HAP-1 (cell line): Measurements from ENCODE around the gene TEKT3.

Experiments used
- DNase-seq, 2 experiments: peaks; one replicate each; pipeline ENCODE4 v3.0.0-alpha.2; 2016 to 2020; ENCODE audit warnings: low spot score in 2 of 2
- H3K27me3 ChIP-seq: fragments of 250-450 bp; sonication (Bioruptor Pico); 2 replicates; pipeline ENCODE4 v1.5.1; 2020; ENCODE audit warnings: low read depth, mild to moderate bottlenecking, moderate library complexity
- H3K36me3 ChIP-seq: fragments of 250-450 bp; sonication (Bioruptor Pico); replicated peaks from 2 replicates; pipeline ENCODE4 v1.5.1; 2020; ENCODE audit warnings: mild to moderate bottlenecking
- H3K4me1 ChIP-seq: fragments of 250-450 bp; sonication (Bioruptor Pico); 2 replicates; pipeline ENCODE4 v1.5.1; 2020; ENCODE audit warnings: mild to moderate bottlenecking
- H3K4me3 ChIP-seq: fragments of 250-450 bp; sonication (Bioruptor Pico); 2 replicates; pipeline ENCODE4 v1.5.1; 2020; ENCODE audit warnings: mild to moderate bottlenecking, moderate library complexity
- H3K9me3 ChIP-seq: fragments of 250-450 bp; sonication (Bioruptor Pico); 2 replicates; pipeline ENCODE4 v1.5.1; 2020; ENCODE audit warnings: mild to moderate bottlenecking, moderate library complexity
- in situ Hi-C: fragments of 300-500 bp; cut with MboI; formaldehyde crosslinking; loops from 3 replicates; pipeline ENCODE4 v1.14.3; 2020; ENCODE audit warnings: low sequenced_read_pairs, inconsistent platforms, mixed read lengths

The TEKT3 gene

GRCh38 chr17:15341385-15341849 lies at the start of gene TEKT3:
TEKT3 (minus strand) TSS chr17:15341597; CDS start chr17:15331585, 10,012 bp downstream.
- no peaks in the 10 kb centered on the region for H3K36me3 ChIP-seq
- H3K4me3 ChIP-seq, result no peak within 1 kb of the TSS
- no peaks in the 10 kb centered on the region for H3K9me3 ChIP-seq
- H3K4me1 ChIP-seq, result no peaks in the 10 kb centered on the region
- in situ Hi-C loops, result no loop called here
- no peak for DNase-seq
- peaks cover 7% of the 10 kb centered on the region for H3K27me3 ChIP-seq

DNA sequence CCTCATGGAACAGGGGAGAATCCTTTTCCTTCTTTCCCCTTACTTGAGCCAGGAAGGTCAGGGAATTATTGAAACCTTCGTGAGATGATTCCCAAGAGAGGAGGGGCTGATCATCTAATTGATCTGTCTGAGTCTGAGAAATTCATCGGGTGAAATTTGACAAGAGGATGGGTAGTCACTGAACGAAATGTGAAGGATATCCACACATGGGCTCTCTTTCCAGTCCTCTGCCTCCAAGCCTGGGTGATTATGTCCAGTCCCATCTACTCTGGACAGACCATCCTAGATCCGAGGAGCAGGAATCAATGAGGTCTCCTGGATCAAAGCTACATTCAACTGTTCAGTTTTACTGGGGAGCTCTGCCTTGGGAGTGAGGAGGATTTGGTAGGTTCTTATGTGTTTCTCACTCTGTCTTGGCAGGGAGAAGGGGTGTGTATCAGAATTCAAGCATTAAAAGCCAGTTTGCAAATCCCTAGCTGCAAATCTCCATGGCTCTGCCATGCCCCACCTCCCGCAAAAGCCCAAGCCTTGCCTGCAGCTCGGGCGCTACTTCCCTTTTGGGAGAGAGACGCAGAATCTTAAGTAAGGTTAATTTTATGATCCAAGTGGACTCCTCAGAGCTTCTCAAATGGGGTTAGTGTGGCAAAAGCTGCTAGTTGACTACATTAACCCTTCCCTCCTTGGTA lies 47.1 kb upstream of the TEKT3 start:
- in situ Hi-C loops, result no loop called here
- DNase-seq, result no peak
- peaks cover 4% of the 10 kb centered on the region; the same call in 1 of the 2 replicates for H3K27me3 ChIP-seq
- H3K36me3 ChIP-seq, result no peaks in the 10 kb centered on the region
- H3K4me3 ChIP-seq, result no peak overlapping the region
- no peaks in the 10 kb centered on the region for H3K4me1 ChIP-seq
- 0 out of 2 replicates have a peak, but pooled peaks cover 3% of the 10 kb centered on the region for H3K9me3 ChIP-seq

DNA sequence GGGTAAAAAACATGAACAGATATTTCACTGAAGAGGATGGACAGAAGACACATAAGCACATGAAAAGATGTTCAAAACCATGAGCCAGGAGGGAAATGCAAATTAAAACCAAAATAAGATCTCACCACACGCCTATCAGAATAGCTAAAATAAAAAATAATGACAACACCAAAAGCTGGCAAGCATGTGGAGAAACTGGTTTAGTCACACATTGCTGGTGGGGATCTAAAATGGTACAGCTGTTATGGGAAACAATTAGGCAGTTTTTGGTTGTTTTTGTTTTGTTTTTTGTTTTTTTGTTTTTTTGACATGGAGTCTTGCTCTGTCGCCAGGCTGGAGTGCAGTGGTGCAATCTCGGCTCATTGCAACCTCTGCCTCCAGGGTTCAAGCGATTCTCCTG lies 44.7 kb upstream of the TEKT3 start:
- Histone ChIP-seq H3K4me1 (no peaks in the 10 kb centered on the region), H3K4me3 (no peak overlapping the region), H3K9me3 (0 out of 2 replicates have a peak, but pooled peaks cover 3% of the 10 kb centered on the region), H3K27me3 (peaks cover 4% of the 10 kb centered on the region; the same call in 1 of the 2 replicates), H3K36me3 (no peaks in the 10 kb centered on the region)
- no peak for DNase-seq
- in situ Hi-C loops, result no loop called here

GRCh38 chr17:15385305-15385704 lies 43.9 kb upstream of the TEKT3 start:
- in situ Hi-C loops, result no loop called here
- no peak for DNase-seq
- Histone ChIP-seq H3K4me1 (no peaks in the 10 kb centered on the region), H3K27me3 (peaks cover 4% of the 10 kb centered on the region; the same call in 1 of the 2 replicates), H3K9me3 (0 out of 2 replicates have a peak, but pooled peaks cover 3% of the 10 kb centered on the region), H3K4me3 (no peak overlapping the region), H3K36me3 (no peaks in the 10 kb centered on the region)

- Histone ChIP-seq H3K27me3 (peaks cover 4% of the 10 kb centered on the region; the same call in 1 of the 2 replicates), H3K4me3 (no peak overlapping the region), H3K36me3 (no peaks in the 10 kb centered on the region), H3K4me1 (no peaks in the 10 kb centered on the region), H3K9me3 (0 out of 2 replicates have a peak, but pooled peaks cover 3% of the 10 kb centered on the region)
- in situ Hi-C loops, result no loop called here
- no peak for DNase-seq
Measured at GRCh38 chr17:15384142-15384787, 42.9 kb upstream of the TEKT3 start.

- peaks cover 5% of the 10 kb centered on the region for H3K4me1 ChIP-seq
- no peak for DNase-seq
- no peaks in the 10 kb centered on the region for H3K36me3 ChIP-seq
- H3K4me3 ChIP-seq, result no peak overlapping the region
- in situ Hi-C loops, result no loop called here
- peaks cover 4% of the 10 kb centered on the region; the same call in 1 of the 2 replicates for H3K27me3 ChIP-seq
- peaks cover 3% of the 10 kb centered on the region; the same call in 1 of the 2 replicates for H3K9me3 ChIP-seq
Measured at GRCh38 chr17:15382914-15383313, 41.5 kb upstream of the TEKT3 start.

DNA sequence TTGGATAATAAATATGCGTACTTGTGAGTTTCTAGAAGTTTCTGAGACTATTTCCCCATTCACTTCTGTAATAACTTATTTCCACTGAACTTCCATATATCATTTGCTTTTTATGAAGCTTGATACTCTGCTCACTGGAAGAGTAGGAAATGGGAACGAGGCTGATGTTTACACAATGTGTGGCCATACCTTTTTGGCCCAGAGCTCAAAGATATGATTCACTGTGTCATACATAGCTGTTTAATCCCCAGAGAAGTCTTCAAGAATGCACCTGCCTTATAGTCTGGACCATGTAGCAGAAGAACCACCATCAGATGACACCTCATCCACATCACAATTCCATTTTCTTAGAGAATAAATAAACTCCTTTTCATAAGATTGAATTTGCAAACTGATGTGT lies 40.3 kb upstream of the TEKT3 start:
- H3K36me3 ChIP-seq, result no peaks in the 10 kb centered on the region
- peaks cover 15% of the 10 kb centered on the region for H3K4me1 ChIP-seq
- in situ Hi-C loops, result no loop called here
- no peak overlapping the region for H3K4me3 ChIP-seq
- DNase-seq, result no peak
- peaks cover 4% of the 10 kb centered on the region; the same call in 1 of the 2 replicates for H3K9me3 ChIP-seq
- peaks cover 4% of the 10 kb centered on the region; the same call in 1 of the 2 replicates for H3K27me3 ChIP-seq

GRCh38 chr17:15380446-15380845 lies 39.0 kb upstream of the TEKT3 start:
- H3K36me3 ChIP-seq, result no peaks in the 10 kb centered on the region
- in situ Hi-C loops, result no loop called here
- no peak overlapping the region for H3K4me3 ChIP-seq
- no peaks in the 10 kb centered on the region for H3K27me3 ChIP-seq
- DNase-seq, result no peak
- peaks cover 4% of the 10 kb centered on the region; the same call in 1 of the 2 replicates for H3K9me3 ChIP-seq
- H3K4me1 ChIP-seq, result peaks cover 15% of the 10 kb centered on the region

DNA sequence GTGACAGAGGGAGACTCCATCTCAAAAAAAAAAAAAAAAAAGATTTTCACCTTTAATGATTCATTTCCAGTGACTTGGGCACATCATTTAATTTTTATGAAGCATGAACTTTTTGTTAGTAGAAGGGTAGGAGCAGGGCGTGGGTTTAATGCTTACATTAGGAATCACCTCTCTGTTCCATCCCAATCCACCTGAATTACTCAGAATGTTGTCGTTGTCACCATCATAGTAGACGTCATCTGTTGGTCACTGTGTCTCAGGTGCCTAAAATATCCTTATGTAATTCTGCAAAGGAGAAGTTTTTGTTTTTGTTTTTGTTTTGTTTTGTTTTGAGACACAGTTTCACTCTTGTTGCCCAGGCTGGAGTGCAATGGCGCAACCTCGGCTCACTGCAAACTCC lies 38.3 kb upstream of the TEKT3 start:
- H3K27me3 ChIP-seq, result no peaks in the 10 kb centered on the region
- no peak overlapping the region for H3K4me3 ChIP-seq
- H3K4me1 ChIP-seq, result peaks cover 15% of the 10 kb centered on the region
- H3K9me3 ChIP-seq, result peaks cover 4% of the 10 kb centered on the region; the same call in 1 of the 2 replicates
- DNase-seq, result no peak
- in situ Hi-C loops, result no loop called here
- H3K36me3 ChIP-seq, result no peaks in the 10 kb centered on the region

- H3K4me3 ChIP-seq, result no peak overlapping the region
- peaks cover 15% of the 10 kb centered on the region for H3K4me1 ChIP-seq
- DNase-seq, result no peak
- in situ Hi-C loops, result no loop called here
- peaks cover 4% of the 10 kb centered on the region; the same call in 1 of the 2 replicates for H3K9me3 ChIP-seq
- H3K27me3 ChIP-seq, result no peaks in the 10 kb centered on the region
- no peaks in the 10 kb centered on the region for H3K36me3 ChIP-seq
Measured at GRCh38 chr17:15378243-15378642, 36.8 kb upstream of the TEKT3 start.

- DNase-seq, result peak; percentile 72 to 82
- H3K4me1 ChIP-seq, result peaks cover 15% of the 10 kb centered on the region
- no peaks in the 10 kb centered on the region for H3K36me3 ChIP-seq
- no peaks in the 10 kb centered on the region for H3K27me3 ChIP-seq
- no peak overlapping the region for H3K4me3 ChIP-seq
- in situ Hi-C loops, result no loop called here
- H3K9me3 ChIP-seq, result peaks cover 4% of the 10 kb centered on the region; the same call in 1 of the 2 replicates
Measured at GRCh38 chr17:15377616-15378015, 36.2 kb upstream of the TEKT3 start.

DNA sequence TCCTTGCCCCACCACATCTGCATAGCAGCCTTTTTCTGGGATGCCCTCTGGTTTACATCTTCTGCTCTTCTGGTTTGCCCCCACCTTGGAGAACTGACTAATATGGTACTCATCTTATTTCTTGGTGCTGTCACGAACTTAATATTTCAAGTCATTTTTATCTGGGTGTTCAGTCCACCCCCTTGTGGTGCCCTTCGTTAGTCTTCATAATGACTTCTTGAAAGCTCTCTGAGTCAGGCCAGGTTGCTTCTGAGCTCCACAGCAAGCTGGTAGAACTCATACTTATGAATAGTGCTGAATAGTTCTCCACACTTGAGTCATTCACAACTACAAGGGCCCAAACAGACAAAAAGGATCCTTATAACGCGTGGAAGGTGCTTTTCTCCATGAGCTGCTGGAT lies 35.8 kb upstream of the TEKT3 start:
- Histone ChIP-seq H3K27me3 (no peaks in the 10 kb centered on the region), H3K9me3 (peaks cover 4% of the 10 kb centered on the region; the same call in 1 of the 2 replicates), H3K4me1 (peaks cover 15% of the 10 kb centered on the region), H3K36me3 (no peaks in the 10 kb centered on the region), H3K4me3 (no peak overlapping the region)
- no peak for DNase-seq
- in situ Hi-C loops, result no loop called here

DNA sequence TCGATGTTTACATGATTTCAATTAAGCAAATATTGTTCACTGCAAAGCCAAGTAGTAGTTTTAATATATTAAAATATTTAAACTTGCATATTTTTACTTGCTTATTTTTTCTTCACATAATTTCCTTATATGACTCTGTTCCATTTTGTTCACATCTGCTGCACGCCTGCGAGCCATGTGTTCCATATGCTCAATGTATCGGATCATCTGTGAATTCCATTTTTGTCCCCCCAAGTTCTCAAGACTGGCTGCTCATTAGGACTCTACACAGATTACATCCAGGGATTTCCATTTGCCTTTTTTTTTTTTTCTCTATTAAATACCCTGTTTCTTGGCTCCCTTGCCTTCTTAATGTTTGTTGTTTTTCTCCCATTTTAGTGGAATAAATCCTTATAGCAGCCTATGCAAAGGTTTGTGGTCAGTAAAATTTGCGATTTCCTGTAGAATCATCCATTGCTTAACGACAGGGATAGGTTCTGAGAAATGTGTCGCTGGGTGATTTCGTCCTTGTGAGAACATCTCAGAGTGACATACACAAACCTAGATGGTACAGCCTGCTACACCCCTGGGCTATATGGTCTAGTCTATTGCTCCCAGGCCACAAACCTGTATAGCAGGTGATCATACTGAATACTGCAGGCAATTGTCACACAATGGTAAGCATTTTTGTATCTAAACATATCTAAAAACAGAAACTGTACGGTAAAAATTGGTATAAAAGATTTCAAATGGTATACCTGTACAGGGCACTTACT lies 30.2 kb upstream of the TEKT3 start:
- H3K9me3 ChIP-seq, result peaks cover under 1% of the 10 kb centered on the region; the same call in 1 of the 2 replicates
- no peaks in the 10 kb centered on the region for H3K4me1 ChIP-seq
- in situ Hi-C loops, result no loop called here
- H3K36me3 ChIP-seq, result no peaks in the 10 kb centered on the region
- no peak for DNase-seq
- H3K27me3 ChIP-seq, result no peaks in the 10 kb centered on the region
- no peak overlapping the region for H3K4me3 ChIP-seq
